GM23338 (cell line): ENCODE results near the gene RTN4RL1. TPM values are rescaled to one million over a fixed set of nuclear protein-coding genes. Genes with fewer than 3 reads are reported as not detected.

Experiments
- ATAC-seq: fragments of 200-7000 bp; cut with Tn5 transposase; 3 replicates; pipeline ENCODE4 v1.9.1; 2020
- DNase-seq: peaks from one replicate; pipeline ENCODE4 v3.0.0-alpha.2; 2015; ENCODE audit warnings: low spot score
- H2AFZ ChIP-seq: fragments of 200-600 bp; sonication (generic); 2 replicates; pipeline ENCODE4 v1.8.0; 2016; ENCODE audit warnings: antibody characterized with exemption, mild to moderate bottlenecking, moderate library complexity
- H3F3A ChIP-seq: fragments of 200-600 bp; sonication (generic); replicated peaks from 2 replicates; pipeline ENCODE4 v1.8.0; 2017; ENCODE audit warnings: antibody characterized with exemption, mixed run types, low read depth
- H3K27ac ChIP-seq: fragments of 200-600 bp; sonication (generic); 2 replicates; pipeline ENCODE4 v1.6.1; 2016; ENCODE audit warnings: low read depth
- H3K27me3 ChIP-seq: fragments of 200-600 bp; sonication (generic); 2 replicates; pipeline ENCODE4 v1.8.0; 2016; ENCODE audit warnings: mild to moderate bottlenecking, mixed run types, moderate library complexity; ENCODE audit not compliant: insufficient read depth
- H3K36me3 ChIP-seq: fragments of 200-600 bp; sonication (generic); 2 replicates; pipeline ENCODE4 v1.8.0; 2016; ENCODE audit warnings: mild to moderate bottlenecking; ENCODE audit not compliant: insufficient read depth
- H3K4me1 ChIP-seq: fragments of 200-600 bp; sonication (generic); 2 replicates; pipeline ENCODE4 v1.8.0; 2016; ENCODE audit warnings: mild to moderate bottlenecking, moderate library complexity; ENCODE audit not compliant: insufficient read depth
- H3K4me2 ChIP-seq: fragments of 200-600 bp; sonication (generic); 2 replicates; pipeline ENCODE4 v1.7.1; 2017; ENCODE audit warnings: mixed run types
- H3K4me3 ChIP-seq: fragments of 200-600 bp; sonication (generic); 2 replicates; pipeline ENCODE4 v1.6.1; 2016; ENCODE audit warnings: mixed run types
- H3K79me2 ChIP-seq: fragments of 200-600 bp; sonication (generic); replicated peaks from 2 replicates; pipeline ENCODE4 v1.8.0; 2017; ENCODE audit warnings: mild to moderate bottlenecking; ENCODE audit not compliant: insufficient read depth
- H3K9me2 ChIP-seq: fragments of 200-600 bp; sonication (generic); 2 replicates; pipeline ENCODE4 v1.8.0; 2017; ENCODE audit not compliant: insufficient read depth
- H4K20me1 ChIP-seq: fragments of 200-600 bp; sonication (generic); replicated peaks from 2 replicates; pipeline ENCODE4 v1.8.0; 2017; ENCODE audit warnings: mild to moderate bottlenecking; ENCODE audit not compliant: insufficient read depth
- H3K27ac Mint-ChIP-seq: 2 replicates; pipeline ENCODE4 v1.8.0; 2020; ENCODE audit warnings: inconsistent platforms, mild to moderate bottlenecking, moderate library complexity, mixed read lengths
- H3K27me3 Mint-ChIP-seq: 3 replicates; pipeline ENCODE4 v1.8.0; 2022; ENCODE audit warnings: low read depth, mild to moderate bottlenecking, moderate library complexity, mixed read lengths, inconsistent platforms; ENCODE audit not compliant: insufficient read depth, poor library complexity
- H3K36me3 Mint-ChIP-seq: 3 replicates; pipeline ENCODE4 v1.8.0; 2021; ENCODE audit warnings: low read depth, mild to moderate bottlenecking, inconsistent platforms, moderate library complexity, mixed read lengths
- H3K4me1 Mint-ChIP-seq: 3 replicates; pipeline ENCODE4 v1.8.0; 2020; ENCODE audit warnings: mild to moderate bottlenecking, inconsistent platforms, mixed read lengths
- H3K4me3 Mint-ChIP-seq: 3 replicates; pipeline ENCODE4 v1.8.0; 2021; ENCODE audit warnings: moderate library complexity, mild to moderate bottlenecking, inconsistent platforms, mixed read lengths
- H3K9me3 Mint-ChIP-seq: 3 replicates; pipeline ENCODE4 v1.8.0; 2020; ENCODE audit warnings: moderate library complexity, mild to moderate bottlenecking, inconsistent platforms, mixed read lengths
- CTCF ChIP-seq, 2 experiments: fragments of 200-600 bp in 1 of 2; sonication (generic) in 1 of 2; conservative IDR thresholded peaks; 2 replicates each; pipeline versions ENCODE4 v1.5.1 to v1.6.1; 2016 to 2017; ENCODE audit warnings: antibody characterized with exemption in 2 of 2, low read depth in 2 of 2, mild to moderate bottlenecking in 2 of 2, moderate library complexity in 1 of 2
- ETS1 ChIP-seq: IDR thresholded peaks from 2 replicates; pipeline ENCODE4 v1.6.1; 2016; ENCODE audit warnings: antibody characterized with exemption
- EZH2 ChIP-seq: fragments of 200-600 bp; sonication (generic); IDR thresholded peaks from one replicate; pipeline ENCODE4 v1.8.0; 2017; ENCODE audit warnings: antibody characterized with exemption, mild to moderate bottlenecking, low read depth; ENCODE audit not compliant: unreplicated experiment
- EZH2phosphoT487 ChIP-seq: fragments of 200-600 bp; sonication (generic); IDR thresholded peaks from one replicate; pipeline ENCODE4 v1.8.1; 2018; ENCODE audit warnings: antibody characterized with exemption; ENCODE audit not compliant: unreplicated experiment
- JUNB ChIP-seq: IDR thresholded peaks from one replicate; pipeline ENCODE4 v1.6.1; 2016; ENCODE audit warnings: antibody characterized with exemption; ENCODE audit not compliant: unreplicated experiment
- POLR2AphosphoS5 ChIP-seq: IDR thresholded peaks from 2 replicates; pipeline ENCODE4 v1.6.1; 2016; ENCODE audit warnings: antibody characterized with exemption, low read depth
- REST ChIP-seq: IDR thresholded peaks from one replicate; pipeline ENCODE4 v1.6.1; 2018; ENCODE audit warnings: antibody characterized with exemption; ENCODE audit not compliant: unreplicated experiment
- STAT1 ChIP-seq: IDR thresholded peaks from one replicate; pipeline ENCODE4 v1.6.1; 2016; ENCODE audit warnings: antibody characterized with exemption; ENCODE audit not compliant: unreplicated experiment
- polyA plus RNA-seq: library from polyadenylated mRNA; unstranded; fragments of >200 nt; fragmentation: Nextera tagmentation; extraction: Ambion mirVana; gene quantifications from 2 replicates; pipeline ENCODE4 v1.2.1, GENCODE V29; 2016
- total RNA-seq: library from RNA; depleted of rRNA; stranded (reverse); fragments of >200 nt; shearing (Covaris generic); gene quantifications from 2 replicates; pipeline ENCODE4 v1.2.3, GENCODE V29; 2014

Gene RTN4RL1
- total and polyA plus RNA-seq, 2 experiments from 2014 or later: 0.17 TPM; not detected in 1

GRCh38 chr17:1946021-1946932 lies 78.9 kb downstream of the RTN4RL1 start:
- Mint-ChIP-seq H3K9me3 (no peaks in the 10 kb centered on the region; the same call in 1 of the 3 replicates), H3K27me3 (peaks cover 19% of the 10 kb centered on the region), H3K4me1 (peaks cover 5% of the 10 kb centered on the region; the same call in 2 of the 3 replicates), H3K36me3 (no peaks in the 10 kb centered on the region), H3K4me3 (no peak overlapping the region; the same call in 2 of the 3 replicates), H3K27ac (no peak overlapping the region)
- H3K79me2 ChIP-seq: no peaks in the 10 kb centered on the region
- H3K27me3 ChIP-seq: no peaks in the 10 kb centered on the region
- no peaks in the 10 kb centered on the region for H3K9me2 ChIP-seq
- ATAC-seq (no peak; the same call in 2 of the 3 replicates), DNase-seq (no peak)
- H3K36me3 ChIP-seq: no peaks in the 10 kb centered on the region
- H3K4me2 ChIP-seq: no peak overlapping the region
- no peaks in the 10 kb centered on the region for H3F3A ChIP-seq
- H3K27ac ChIP-seq: no peak overlapping the region
- H4K20me1 ChIP-seq: no peaks in the 10 kb centered on the region
- H2AFZ ChIP-seq: no peak overlapping the region
- no peaks in the 10 kb centered on the region for H3K4me1 ChIP-seq
- no peak overlapping the region for H3K4me3 ChIP-seq
- no peak for TF ChIP-seq STAT1
- no peak for TF ChIP-seq JUNB
- TF ChIP-seq EZH2phosphoT487: no peak
- no peak for TF ChIP-seq POLR2AphosphoS5
- no peak for TF ChIP-seq EZH2
- no peak for TF ChIP-seq ETS1

- Mint-ChIP-seq H3K4me1 (peaks cover 5% of the 10 kb centered on the region; the same call in 2 of the 3 replicates), H3K27ac (no peak overlapping the region), H3K27me3 (peaks cover 17% of the 10 kb centered on the region), H3K4me3 (no peak overlapping the region), H3K36me3 (no peaks in the 10 kb centered on the region), H3K9me3 (no peaks in the 10 kb centered on the region; the same call in 1 of the 3 replicates)
- no peaks in the 10 kb centered on the region for H4K20me1 ChIP-seq
- H3K27me3 ChIP-seq: no peaks in the 10 kb centered on the region
- DNase-seq (no peak), ATAC-seq (peak; percentile 19)
- no peaks in the 10 kb centered on the region for H3F3A ChIP-seq
- H3K4me2 ChIP-seq: no peak overlapping the region
- H3K9me2 ChIP-seq: no peaks in the 10 kb centered on the region
- no peaks in the 10 kb centered on the region for H3K79me2 ChIP-seq
- H3K27ac ChIP-seq: no peak overlapping the region
- H3K4me1 ChIP-seq: no peaks in the 10 kb centered on the region
- H3K36me3 ChIP-seq: no peaks in the 10 kb centered on the region
- no peak overlapping the region for H3K4me3 ChIP-seq
- no peak overlapping the region for H2AFZ ChIP-seq
- TF ChIP-seq EZH2phosphoT487 (no peak), CTCF (conservative IDR thresholded peaks at IDR 0.05; ENCODE audit: low read depth in 2 of 2) (no peak), STAT1 (no peak), REST (no peak), EZH2 (no peak)
Observed at GRCh38 chr17:1945621-1946020, 79.5 kb downstream of the RTN4RL1 start.
